Lung (tissue), 12 donors: ENCODE measurements around the gene IGFBP3. TPM values are rescaled to one million over a fixed set of nuclear protein-coding genes. Genes with fewer than 3 reads are reported as not detected.
"Not testable (repeated sequence)": the region's sequence is repeated elsewhere in the genome, so short reads cannot be mapped to it uniquely, and the experiment has no call there.

Source experiments
- ATAC-seq: fragments of 200-7000 bp; cut with Tn5 transposase; one replicate; pipeline ENCODE4 v1.9.1; 2020; ENCODE audit warnings: moderate number of reproducible peaks; ENCODE audit not compliant: insufficient read depth, low FRiP score
- DNase-seq, 3 donors: peaks; one replicate each; pipeline ENCODE4 v3.0.0-alpha.2; 2013 to 2017
- H3K27ac ChIP-seq, 2 donors: one replicate each; pipeline ENCODE4 v1.5.1; 2013; ENCODE audit warnings: mild to moderate bottlenecking in 2 of 2, moderate library complexity in 2 of 2, control low read depth in 1 of 2, inconsistent platforms in 1 of 2, low read depth in 1 of 2, low read length in 1 of 2
- H3K27me3 ChIP-seq, 3 donors: one replicate each; pipeline ENCODE4 v1.5.1; 2013; ENCODE audit warnings: low read length in 2 of 3; ENCODE audit not compliant: control insufficient read depth in 3 of 3, insufficient read depth in 3 of 3
- H3K36me3 ChIP-seq, 4 donors: one replicate each; pipeline ENCODE4 v1.5.1; 2013; ENCODE audit warnings: low read length in 4 of 4, mild to moderate bottlenecking in 1 of 4, moderate library complexity in 1 of 4; ENCODE audit not compliant: control insufficient read depth in 4 of 4, insufficient read depth in 4 of 4
- H3K4me1 ChIP-seq, 5 donors: one replicate each; pipeline ENCODE4 v1.5.1; 2013; ENCODE audit warnings: low read length in 5 of 5, mild to moderate bottlenecking in 2 of 5, moderate library complexity in 1 of 5; ENCODE audit not compliant: control insufficient read depth in 5 of 5, insufficient read depth in 5 of 5
- H3K4me3 ChIP-seq: one replicate; pipeline ENCODE4 v1.5.1; 2013; ENCODE audit warnings: mild to moderate bottlenecking, control low read depth, moderate library complexity
- H3K9ac ChIP-seq, 2 donors: one replicate each; pipeline ENCODE4 v1.5.1; 2013; ENCODE audit warnings: low read length in 2 of 2, control low read depth in 1 of 2; ENCODE audit not compliant: insufficient read depth in 1 of 2
- H3K9me3 ChIP-seq, 4 donors: one replicate each; pipeline ENCODE4 v1.5.1; 2013; ENCODE audit warnings: low read length in 3 of 4, mild to moderate bottlenecking in 1 of 4, moderate library complexity in 1 of 4; ENCODE audit not compliant: control insufficient read depth in 4 of 4, insufficient read depth in 3 of 4
- WGBS, 2 donors: extraction: QIAGEN DNeasy Blood & Tissue Kit; methylation state at CpG; one replicate each; pipeline ENCODE4 v1.1.7; 2013; 5-methylcytosine and 5-hydroxymethylcytosine counted together
- polyA plus RNA-seq, 2 donors: library from polyadenylated mRNA; stranded (reverse); fragments of 200-250 nt; gene quantifications; one replicate each; pipeline ENCODE4 v1.2.1, GENCODE V29; 2013
- total RNA-seq, 2 donors: library from RNA; depleted of rRNA in 1 of 2; stranded (reverse); fragments of >200 nt in 1 of 2; gene quantifications; one replicate each; pipeline ENCODE4 v1.2.1, GENCODE V29; 2014 to 2021
- TF ChIP-seq, protein P1 (sequence below): IDR thresholded peaks from 2 replicates; pipeline ENCODE4 v1.5.1; 2012; ENCODE audit warnings: mild to moderate bottlenecking; ENCODE audit errors: control extremely low read depth, extremely low read depth
- donor health status: control.
- donor health status: control.
- donor health status: Bipolar disorder and iron deficiency.
- donor health status: healthy.
- donor health status: DM: yes; HTN: yes; CAD: no.

The IGFBP3 gene
- total and polyA plus RNA-seq, 4 donors, result 29.2 to 76.5 (median 58.4) TPM

DNA sequence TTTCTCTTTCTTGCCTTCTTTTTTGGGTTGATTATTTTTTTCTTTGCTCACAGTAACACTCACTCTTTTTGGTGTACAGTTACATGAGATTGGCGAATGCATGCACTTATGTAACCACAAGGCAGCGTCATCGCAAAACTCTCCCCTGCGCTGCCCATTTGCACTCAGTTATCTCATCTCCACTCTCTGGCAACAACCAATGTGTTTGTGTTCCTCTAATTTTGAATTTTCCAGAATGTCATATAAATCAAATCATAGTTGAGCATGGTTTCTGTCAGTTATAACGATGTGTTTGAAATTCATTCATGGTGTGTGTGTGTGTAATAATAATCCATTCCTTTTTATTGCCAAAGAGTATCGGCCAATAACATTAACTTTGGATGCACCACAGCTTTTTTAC, 23.0 kb upstream of the IGFBP3 start:
- no peak overlapping the region for H3K9ac ChIP-seq
- no peaks in the 10 kb centered on the region for H3K4me1 ChIP-seq
- H3K9me3 ChIP-seq, result no peaks in the 10 kb centered on the region
- TF ChIP-seq, protein P1, sequence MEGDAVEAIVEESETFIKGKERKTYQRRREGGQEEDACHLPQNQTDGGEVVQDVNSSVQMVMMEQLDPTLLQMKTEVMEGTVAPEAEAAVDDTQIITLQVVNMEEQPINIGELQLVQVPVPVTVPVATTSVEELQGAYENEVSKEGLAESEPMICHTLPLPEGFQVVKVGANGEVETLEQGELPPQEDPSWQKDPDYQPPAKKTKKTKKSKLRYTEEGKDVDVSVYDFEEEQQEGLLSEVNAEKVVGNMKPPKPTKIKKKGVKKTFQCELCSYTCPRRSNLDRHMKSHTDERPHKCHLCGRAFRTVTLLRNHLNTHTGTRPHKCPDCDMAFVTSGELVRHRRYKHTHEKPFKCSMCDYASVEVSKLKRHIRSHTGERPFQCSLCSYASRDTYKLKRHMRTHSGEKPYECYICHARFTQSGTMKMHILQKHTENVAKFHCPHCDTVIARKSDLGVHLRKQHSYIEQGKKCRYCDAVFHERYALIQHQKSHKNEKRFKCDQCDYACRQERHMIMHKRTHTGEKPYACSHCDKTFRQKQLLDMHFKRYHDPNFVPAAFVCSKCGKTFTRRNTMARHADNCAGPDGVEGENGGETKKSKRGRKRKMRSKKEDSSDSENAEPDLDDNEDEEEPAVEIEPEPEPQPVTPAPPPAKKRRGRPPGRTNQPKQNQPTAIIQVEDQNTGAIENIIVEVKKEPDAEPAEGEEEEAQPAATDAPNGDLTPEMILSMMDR, result no peak
- ATAC-seq, result no peak
- H3K4me3 ChIP-seq, result no peak overlapping the region
- H3K27me3 ChIP-seq, result no peaks in the 10 kb centered on the region
- no peaks in the 10 kb centered on the region for H3K36me3 ChIP-seq
- WGBS, 2 donors, result 85 to 88% methylated on average over 6 of the region's 6 CpGs
- no peak overlapping the region for H3K27ac ChIP-seq
- DNase-seq, result peak; percentile 56 to 89 (median 83)

DNA sequence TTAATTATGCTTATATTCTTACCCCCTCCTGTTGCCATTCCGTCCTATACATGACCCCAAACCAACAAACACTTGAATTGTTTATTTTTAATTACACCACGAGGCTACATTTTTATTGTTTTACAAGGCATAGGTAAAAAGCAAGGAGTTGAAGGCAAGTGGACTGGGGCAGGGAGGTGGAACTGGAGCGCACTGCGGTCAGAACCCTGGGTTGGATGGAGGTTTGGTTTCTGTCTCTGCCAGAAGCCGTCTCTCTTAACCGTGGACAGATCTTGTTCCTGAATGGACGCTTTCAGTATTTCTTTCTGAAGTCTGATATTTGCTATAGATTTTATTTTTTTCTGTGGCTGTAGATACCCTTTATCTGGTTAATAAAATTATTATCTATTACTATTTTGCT, 19.9 kb upstream of the IGFBP3 start:
- Histone ChIP-seq H3K36me3 (no peaks in the 10 kb centered on the region), H3K27me3 (no peaks in the 10 kb centered on the region), H3K4me3 (no peak overlapping the region), H3K27ac (no peak overlapping the region), H3K9me3 (no peaks in the 10 kb centered on the region), H3K4me1 (no peaks in the 10 kb centered on the region), H3K9ac (no peak overlapping the region)
- TF ChIP-seq, protein P1, result no peak
- ATAC-seq, result no peak
- 50 to 75% methylated on average over 7 of the region's 7 CpGs for WGBS, 2 donors
- no peak for DNase-seq

DNA sequence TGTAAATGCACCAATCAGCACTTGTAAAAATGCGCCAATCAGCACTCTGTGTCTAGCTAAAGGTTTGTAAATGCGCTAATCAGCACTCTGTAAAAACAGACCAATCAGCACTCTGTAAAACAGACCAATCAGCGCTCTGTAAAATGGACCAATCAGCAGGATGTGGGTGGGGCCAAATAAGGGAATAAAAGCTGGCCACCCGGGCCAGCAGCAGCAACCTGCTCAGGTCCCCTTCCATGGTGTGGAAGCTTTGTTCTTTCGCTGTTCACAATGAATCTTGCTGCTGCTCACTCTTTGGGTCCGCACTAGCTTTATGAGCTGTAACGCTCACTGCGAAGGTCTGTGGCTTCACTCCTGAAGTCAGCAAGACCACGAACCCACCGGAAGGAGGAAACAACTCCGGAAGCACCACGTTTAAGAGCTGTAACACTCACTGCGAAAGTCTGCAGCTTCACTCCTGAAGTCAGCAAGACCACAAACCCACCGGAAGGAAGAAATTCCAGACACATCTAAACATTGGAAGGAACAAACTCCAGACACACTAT, 19.2 kb upstream of the IGFBP3 start:
- not testable (repeated sequence) for H3K36me3 ChIP-seq, H3K9ac ChIP-seq, H3K9me3 ChIP-seq, H3K27ac ChIP-seq, H3K27me3 ChIP-seq, DNase-seq, ATAC-seq, H3K4me1 ChIP-seq, H3K4me3 ChIP-seq
- WGBS, 2 donors, result 56 to 73% methylated on average over 14 of the region's 14 CpGs

DNA sequence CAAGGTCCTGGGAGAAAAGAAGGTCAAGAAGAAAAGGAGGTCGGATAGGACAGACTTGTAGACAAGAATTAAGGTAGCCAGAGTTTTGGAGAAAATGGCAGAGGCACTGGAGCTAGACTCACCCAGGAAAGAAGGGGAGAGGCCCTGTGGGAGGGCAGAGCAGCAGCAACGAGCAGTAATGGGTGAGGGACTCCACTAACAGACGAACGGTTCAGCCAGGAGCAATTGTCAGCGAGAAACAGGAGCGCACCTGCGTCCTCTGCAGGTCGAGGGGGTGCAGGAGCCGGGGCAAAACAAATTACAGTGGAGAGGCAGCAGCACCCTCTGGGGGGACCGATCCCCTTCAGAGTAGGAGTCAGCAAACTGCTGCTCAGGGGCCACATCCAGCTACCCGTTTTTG, 18.5 kb upstream of the IGFBP3 start:
- no peaks in the 10 kb centered on the region for H3K36me3 ChIP-seq
- H3K27me3 ChIP-seq, result no peaks in the 10 kb centered on the region
- DNase-seq, result no peak
- H3K4me1 ChIP-seq, result no peaks in the 10 kb centered on the region
- H3K27ac ChIP-seq, result no peak overlapping the region
- no peaks in the 10 kb centered on the region for H3K9me3 ChIP-seq
- TF ChIP-seq, protein P1, result no peak
- ATAC-seq, result no peak
- no peak overlapping the region for H3K4me3 ChIP-seq
- WGBS, 2 donors, result 93 to 96% methylated on average over 11 of the region's 11 CpGs
- no peak overlapping the region for H3K9ac ChIP-seq
